ENCODE results near the gene GASK1B.

Gene GASK1B

GRCh38 chr4:158209825-158210807, 37.3 kb upstream of the GASK1B start, which contains the start of gene TMEM144:
Gene TMEM144, plus strand, starts transcription at chr4:158210486. Its CDS starts 2,182 bp downstream, at chr4:158212668.
- H3K27ac ChIP-seq = peak within 1 kb of the TSS; percentile 81
- TF ChIP-seq CTCF (conservative IDR thresholded peaks at IDR 0.05) = no peak; the same call in 1 of the 2 replicates

GRCh38 chr4:158208963-158209640, 36.3 kb upstream of the GASK1B start:
- peak overlapping the region; percentile 81 for H3K27ac ChIP-seq
- TF ChIP-seq CTCF (conservative IDR thresholded peaks at IDR 0.05) = no peak

- no peak overlapping the region for H3K27ac ChIP-seq
- TF ChIP-seq CTCF (conservative IDR thresholded peaks at IDR 0.05) = no peak
Observed at GRCh38 chr4:158203929-158204328, 31.1 kb upstream of the GASK1B start.

- no peak for TF ChIP-seq CTCF (conservative IDR thresholded peaks at IDR 0.05)
- no peak overlapping the region for H3K27ac ChIP-seq
Observed at GRCh38 chr4:158203436-158203835, 30.6 kb upstream of the GASK1B start.

GRCh38 chr4:158202481-158202880, 29.7 kb upstream of the GASK1B start:
- H3K27ac ChIP-seq = no peak overlapping the region
- TF ChIP-seq CTCF (conservative IDR thresholded peaks at IDR 0.05) = no peak

- TF ChIP-seq CTCF (conservative IDR thresholded peaks at IDR 0.05) = no peak
- no peak overlapping the region for H3K27ac ChIP-seq
Observed at GRCh38 chr4:158201876-158202275, 29.1 kb upstream of the GASK1B start.

GRCh38 chr4:158201322-158201721, 28.5 kb upstream of the GASK1B start:
- no peak for TF ChIP-seq CTCF (conservative IDR thresholded peaks at IDR 0.05)

More at GRCh38 chr4:158201322-158201721, 28.5 kb upstream of the GASK1B start:
- no peak overlapping the region for H3K27ac ChIP-seq

All from VCaP (cell line).